HG02884 (cell line): ENCODE measurements around the gene ARHGEF17.

Source experiments
- ATAC-seq: cut with Tn5 transposase; IDR thresholded peaks from one replicate; pipeline ENCODE4 v1.9.1; 2021; ENCODE audit warnings: mild to moderate bottlenecking, moderate library complexity; ENCODE audit not compliant: unreplicated experiment

Gene ARHGEF17

GRCh38 chr11:73331138-73331916 lies 23.3 kb downstream of the ARHGEF17 start:
- ATAC-seq, result no peak

DNA sequence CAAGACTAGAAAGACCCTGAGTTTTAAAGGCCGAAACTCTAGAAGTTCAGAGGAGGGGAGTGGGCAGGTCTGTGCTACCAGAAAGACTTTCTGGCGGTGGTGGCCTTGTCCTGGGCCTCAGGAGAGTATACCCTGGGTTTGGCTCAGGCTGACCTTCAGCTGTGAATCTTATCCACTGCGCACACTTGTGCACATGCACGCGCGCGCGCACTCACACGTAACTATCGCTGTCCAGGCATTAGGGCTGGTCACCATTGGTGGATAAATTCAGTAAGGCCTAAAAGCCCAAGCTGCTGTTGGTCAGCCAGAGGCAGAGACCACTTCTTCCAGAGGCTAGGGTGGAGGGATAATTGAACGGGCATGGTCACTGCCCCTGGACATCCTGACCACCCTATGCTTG lies 25.1 kb downstream of the ARHGEF17 start:
- no peak for ATAC-seq

- ATAC-seq, result no peak
Observed at GRCh38 chr11:73333640-73334383, 25.7 kb downstream of the ARHGEF17 start.

DNA sequence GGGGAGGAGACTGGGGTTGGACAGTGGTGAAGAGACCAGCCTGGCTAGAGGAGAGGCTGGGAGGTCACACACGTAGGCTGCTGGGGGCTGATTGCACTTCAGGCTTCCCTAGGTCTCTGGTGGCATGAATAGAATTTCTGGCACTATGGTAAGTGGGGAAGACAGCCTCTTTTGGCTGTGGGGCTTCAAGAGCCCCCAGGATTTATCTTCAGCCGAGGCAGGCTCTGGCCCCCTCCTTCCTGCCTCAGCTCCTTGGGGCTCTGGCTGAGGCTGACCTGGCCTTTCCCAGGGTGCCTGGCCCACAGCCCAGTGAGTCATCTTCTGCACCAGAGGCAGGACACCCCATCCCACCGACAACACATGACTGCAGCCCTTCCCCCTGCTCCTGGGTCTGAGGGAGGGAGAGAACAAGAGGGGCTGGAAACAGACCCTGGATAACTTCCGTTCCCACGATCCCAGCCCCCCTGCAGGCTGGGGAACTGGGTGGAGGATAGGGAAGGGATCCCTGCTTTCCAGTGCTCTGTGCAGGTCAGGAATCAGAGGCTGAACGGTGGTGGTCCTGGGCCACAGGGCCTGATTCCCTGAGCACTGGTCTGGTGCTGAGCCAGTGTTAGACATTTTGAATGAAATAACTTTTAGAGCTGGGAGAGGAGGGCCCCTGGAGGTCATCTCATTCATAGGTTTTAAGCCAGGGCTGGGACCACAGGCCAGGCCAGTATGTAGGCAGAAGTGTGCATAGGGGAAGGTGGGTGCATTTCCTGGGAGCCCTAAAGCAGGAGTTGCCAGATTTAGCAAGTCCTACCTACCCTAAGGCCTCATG lies 26.5 kb downstream of the ARHGEF17 start:
- no peak for ATAC-seq

- ATAC-seq, result no peak
Observed at GRCh38 chr11:73335204-73335923, 27.3 kb downstream of the ARHGEF17 start.

- ATAC-seq, result no peak
Observed at GRCh38 chr11:73337846-73338245, 29.8 kb downstream of the ARHGEF17 start.

DNA sequence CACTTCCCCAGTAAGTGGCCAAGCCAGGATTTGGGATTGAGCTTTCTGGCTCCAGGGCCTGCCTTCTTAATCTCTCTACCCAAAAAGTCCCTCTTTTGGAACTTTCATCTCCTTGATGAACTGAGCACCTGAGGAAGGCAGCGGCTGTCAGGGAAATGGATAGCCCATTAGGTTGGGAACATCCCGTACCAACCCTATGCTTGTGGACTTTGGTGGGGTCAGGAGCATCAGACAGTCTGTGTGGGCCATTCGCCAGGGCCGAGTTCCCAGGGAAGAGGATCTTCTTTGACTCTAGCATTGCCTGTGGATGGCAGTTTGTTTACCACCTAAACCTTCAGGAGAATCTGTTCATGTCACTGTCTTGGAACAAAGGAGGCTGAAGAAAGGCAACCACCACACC lies 30.2 kb downstream of the ARHGEF17 start:
- no peak for ATAC-seq

- no peak for ATAC-seq
Observed at GRCh38 chr11:73340164-73340563, 32.1 kb downstream of the ARHGEF17 start.

DNA sequence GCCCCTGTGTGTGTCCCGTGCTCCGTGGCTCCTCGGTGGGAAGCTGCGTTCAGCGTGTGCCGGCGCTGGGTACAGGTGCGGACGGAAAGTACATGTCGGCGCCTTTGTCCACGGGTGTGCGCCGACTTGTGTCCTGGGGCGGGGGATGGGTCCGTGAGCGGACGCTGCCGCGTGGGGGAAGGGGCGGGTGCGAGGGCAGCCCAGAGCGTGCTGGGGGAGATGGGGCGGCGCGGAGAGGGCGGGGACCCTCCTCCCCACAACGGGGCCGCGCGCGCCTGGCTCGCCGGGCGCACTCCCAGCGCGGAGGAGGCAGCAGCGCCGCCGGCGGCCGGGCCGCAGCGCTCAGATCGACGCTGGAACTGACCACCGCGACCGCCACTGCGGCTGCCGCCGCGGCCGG lies 34.6 kb downstream of the ARHGEF17 start:
- ATAC-seq, result no peak

DNA sequence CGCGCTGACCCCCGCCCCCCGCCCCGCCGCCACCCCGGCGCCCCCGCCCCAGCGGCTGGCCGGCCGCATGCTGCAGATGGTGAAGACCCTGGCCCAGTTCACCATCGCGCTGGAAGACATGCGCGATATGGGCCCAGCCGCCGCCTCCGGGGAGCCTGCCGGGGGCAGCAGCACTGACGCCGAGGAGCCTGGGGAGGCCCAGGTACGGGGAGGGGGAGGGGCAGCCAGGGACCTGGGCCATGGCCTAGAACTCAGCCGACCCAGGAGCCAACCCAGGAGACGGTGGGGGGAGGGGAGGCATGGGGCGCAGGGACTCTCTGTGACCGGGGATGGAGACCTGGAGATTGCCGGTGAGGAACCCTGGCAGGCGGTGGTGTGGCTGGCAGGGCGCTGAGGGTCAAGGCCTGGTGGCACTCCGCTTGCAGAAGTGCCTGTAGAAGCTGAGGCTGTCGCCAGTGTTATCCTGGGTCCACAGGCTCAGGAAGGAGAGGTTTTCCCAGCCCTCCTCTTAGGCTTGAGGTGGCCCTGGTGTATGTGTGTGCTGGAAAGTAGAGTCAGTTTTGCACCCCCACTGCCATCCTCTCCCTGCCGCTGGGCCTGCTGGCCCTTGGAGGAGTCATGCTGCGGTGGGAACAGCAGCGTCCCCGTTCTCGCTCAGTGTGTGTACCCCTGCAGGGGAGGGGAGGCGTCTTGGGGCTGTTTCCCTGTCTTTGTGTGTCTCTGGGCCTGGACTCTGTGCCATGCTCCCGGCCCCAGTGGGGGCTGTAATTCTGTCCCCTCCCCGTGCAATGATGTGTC lies 35.2 kb downstream of the ARHGEF17 start:
- no peak for ATAC-seq

DNA sequence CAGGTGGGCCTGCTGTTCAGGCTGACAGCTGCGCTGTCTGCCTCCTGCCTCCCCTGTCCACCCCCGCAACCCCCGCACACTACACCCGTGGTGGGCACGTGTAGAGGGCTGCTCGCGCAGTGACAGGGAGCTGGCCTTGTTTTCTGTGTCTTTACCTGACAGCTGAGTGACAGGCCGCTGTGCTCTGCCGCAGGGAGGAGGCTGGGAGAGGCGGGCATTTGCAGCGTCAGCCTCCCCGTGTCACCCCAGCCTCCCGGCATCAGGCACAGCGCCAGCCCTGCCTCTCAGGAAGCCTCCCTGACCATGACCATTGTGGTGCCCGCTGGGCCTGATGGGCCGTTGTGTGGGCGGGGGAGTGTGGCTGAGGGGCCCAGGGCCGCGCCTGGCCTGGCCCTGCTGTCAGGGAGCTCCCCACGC lies 36.1 kb downstream of the ARHGEF17 start:
- no peak for ATAC-seq

GRCh38 chr11:73345481-73346160 lies 37.5 kb downstream of the ARHGEF17 start:
- ATAC-seq, result no peak

GRCh38 chr11:73346186-73346935 lies 38.3 kb downstream of the ARHGEF17 start:
- no peak for ATAC-seq

DNA sequence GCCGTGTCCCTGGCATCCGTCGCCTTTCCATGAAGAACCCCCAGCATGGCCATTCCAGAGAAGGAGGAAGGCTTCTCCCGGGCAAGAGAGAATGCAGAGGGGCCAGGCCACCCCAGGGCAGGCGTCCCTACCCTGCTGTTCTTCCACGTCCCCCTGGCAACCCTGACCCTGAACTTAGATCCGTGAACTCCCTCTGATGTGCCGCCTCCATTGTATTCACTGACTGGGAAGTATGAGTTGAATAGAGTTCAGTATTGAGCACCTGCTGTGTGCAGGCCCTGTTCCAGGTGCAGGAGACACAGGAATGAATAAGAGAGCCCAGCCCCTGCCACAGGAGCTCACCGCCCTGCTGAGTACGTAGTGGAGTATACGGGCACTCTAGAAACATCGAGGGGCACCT lies 39.0 kb downstream of the ARHGEF17 start:
- ATAC-seq, result no peak

- no peak for ATAC-seq
Observed at GRCh38 chr11:73348838-73349237, 40.8 kb downstream of the ARHGEF17 start.

- ATAC-seq, result no peak
Observed at GRCh38 chr11:73349633-73350032, 41.6 kb downstream of the ARHGEF17 start.

DNA sequence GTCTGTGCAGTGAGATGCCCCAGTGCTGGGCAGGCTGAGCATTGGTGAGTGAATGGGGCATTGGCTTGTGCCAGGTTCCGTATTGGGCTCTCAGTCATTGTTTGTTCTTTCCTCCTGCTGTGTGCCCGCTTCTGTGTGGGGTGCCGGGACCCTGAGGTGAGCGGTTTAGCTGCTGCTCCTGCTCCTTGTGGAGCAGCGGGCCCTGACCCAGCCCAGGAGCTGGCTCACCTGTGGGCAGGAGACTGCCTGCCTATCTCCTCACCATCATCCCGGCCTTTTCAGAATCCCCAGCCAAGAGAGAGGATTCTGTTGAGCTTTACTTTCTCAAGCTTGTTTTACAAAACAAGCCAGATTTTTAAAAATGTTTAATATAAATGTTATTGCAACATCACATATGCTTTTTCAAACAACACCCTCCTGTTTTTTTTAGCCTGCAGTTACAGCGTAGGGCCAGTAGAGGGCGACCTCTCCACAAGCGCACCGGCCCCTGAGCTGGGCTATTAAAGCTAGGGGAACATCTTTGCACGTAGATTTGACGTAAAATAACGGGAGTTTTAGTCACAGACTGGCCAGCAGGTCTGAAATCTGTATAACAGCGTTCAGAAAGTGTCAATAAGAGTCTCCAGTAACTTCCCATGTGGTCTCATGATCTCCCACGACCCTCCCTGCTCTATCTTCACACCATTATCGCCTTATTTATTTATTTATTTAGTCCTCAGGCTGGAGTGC lies 43.0 kb downstream of the ARHGEF17 start:
- ATAC-seq, result no peak

DNA sequence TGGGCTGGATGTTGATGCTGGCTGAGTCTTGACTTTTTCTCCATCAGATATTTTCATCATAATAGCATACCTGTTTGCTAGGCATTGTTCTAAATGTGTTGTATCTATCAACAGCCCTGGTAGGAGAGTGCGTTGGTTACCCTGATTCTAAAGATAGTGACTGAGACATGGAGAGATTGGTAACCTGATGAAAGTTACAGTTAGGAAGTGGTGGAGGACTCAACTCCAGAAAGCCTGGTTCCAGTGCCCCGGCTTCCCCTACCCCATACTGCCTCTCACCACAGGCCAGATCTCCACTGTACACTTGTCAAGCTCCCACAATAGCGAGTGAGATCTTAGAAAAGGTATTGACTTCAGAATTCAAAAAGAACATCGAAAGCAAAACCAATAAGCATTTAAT lies 45.3 kb downstream of the ARHGEF17 start:
- ATAC-seq, result no peak
